H4 (cell line): Measurements from ENCODE around the gene RASGRP2. TPM values are rescaled to one million over a fixed set of nuclear protein-coding genes. Genes with fewer than 3 reads are reported as not detected.
A peak's percentile ranks its signal among the peaks of the same experiment; 100 is the strongest.

Source experiments
- DNase-seq: peaks from one replicate; pipeline ENCODE4 v3.0.0-alpha.2; 2015; ENCODE audit warnings: low spot score
- total RNA-seq: library from RNA; depleted of rRNA; stranded (reverse); fragments of >200 nt; shearing (Covaris generic); gene quantifications from 2 replicates; pipeline ENCODE4 v1.2.3, GENCODE V29; 2014

Gene RASGRP2
- total RNA-seq, 1 experiment from 2014 or later, result not detected

GRCh38 chr11:64771861-64772260 lies 27.9 kb upstream of the RASGRP2 start:
- no peak for DNase-seq

DNA sequence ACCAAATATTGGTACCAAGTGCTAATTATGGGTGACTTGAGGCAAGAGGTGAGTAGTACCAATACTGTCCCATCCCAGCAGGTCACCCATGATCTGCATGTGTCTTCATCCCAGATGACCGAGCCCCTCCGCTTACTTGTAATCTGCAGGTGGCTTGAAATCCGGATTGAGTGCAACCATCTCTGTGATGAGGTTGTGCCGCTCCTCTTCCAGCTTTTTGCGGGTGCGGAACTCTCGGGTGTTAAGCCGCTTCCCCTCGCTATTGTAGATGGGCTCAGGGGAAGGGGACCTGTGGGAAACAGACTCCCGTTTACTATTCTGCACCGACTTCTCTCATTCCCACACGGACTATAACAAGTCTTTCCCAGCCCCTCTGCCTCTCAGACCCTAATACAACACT lies 26.2 kb upstream of the RASGRP2 start:
- DNase-seq, result no peak

GRCh38 chr11:64769283-64769682 lies 25.3 kb upstream of the RASGRP2 start:
- no peak for DNase-seq

DNA sequence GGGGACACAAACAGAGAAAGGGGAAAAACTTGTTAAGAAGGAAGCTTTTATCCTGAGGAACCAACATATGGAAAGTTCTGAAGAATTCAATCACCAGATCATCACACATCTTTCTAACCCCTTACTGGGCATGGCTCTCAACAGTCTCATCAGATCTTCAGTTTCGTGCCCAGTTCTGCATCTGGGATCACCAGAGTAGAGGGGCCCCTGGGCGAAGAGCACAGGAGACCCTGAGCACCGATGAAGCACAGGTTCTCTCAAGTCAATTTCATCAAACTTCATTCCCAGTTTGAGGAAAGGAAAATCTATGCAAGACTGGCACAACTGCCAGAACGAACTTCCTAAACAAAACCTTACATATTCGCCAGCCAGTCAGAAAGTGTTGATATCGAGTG lies 24.4 kb upstream of the RASGRP2 start:
- no peak for DNase-seq

DNA sequence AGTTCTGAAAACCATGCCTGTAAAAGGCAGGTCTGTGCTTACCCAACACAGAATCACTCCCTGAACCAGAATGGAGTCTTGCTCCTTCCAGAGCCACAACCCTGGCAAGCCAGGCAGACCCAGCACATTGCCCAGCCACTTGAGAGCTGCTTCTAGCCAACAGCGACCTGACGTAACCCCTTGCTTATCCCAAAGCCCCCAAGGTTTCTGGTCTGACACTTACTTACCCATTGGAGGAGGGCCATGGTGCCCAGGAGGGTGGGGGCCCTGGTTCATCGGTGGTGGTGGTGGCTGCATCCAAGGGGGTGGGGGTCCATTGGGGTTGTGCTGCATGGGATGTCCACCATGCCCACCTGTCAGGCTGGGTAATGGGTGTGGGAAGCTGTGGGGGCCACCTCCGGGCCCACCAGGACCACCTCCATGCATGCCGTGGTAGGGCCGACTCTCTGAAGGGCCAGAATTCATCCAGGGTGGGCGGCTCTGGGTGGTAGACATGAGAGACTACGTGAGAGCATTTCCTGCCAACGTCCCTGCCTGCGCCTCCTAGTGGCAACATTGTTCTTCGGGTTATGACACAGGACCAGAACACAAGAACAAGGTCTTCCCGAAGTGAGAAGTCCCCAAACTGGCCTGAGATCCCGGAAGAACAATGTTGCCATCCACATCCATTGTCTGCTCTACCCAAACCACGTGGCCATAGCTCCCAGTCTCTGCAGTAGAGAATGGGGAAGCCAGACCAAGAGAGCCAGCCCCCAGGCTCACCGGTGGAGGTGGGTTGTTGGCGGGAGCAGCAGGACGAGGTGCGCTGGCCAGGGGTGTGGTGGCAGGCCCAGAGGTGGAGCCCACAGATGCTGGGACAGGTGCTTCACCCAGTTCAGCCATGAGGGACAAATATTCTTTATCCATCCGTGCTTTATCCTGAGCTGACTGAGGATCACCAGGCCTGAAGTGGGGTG lies 23.7 kb upstream of the RASGRP2 start:
- DNase-seq, result peak; percentile 54

- no peak for DNase-seq
Observed at GRCh38 chr11:64766881-64767280, 22.9 kb upstream of the RASGRP2 start.

GRCh38 chr11:64765851-64766665 lies 22.1 kb upstream of the RASGRP2 start:
- no peak for DNase-seq

DNA sequence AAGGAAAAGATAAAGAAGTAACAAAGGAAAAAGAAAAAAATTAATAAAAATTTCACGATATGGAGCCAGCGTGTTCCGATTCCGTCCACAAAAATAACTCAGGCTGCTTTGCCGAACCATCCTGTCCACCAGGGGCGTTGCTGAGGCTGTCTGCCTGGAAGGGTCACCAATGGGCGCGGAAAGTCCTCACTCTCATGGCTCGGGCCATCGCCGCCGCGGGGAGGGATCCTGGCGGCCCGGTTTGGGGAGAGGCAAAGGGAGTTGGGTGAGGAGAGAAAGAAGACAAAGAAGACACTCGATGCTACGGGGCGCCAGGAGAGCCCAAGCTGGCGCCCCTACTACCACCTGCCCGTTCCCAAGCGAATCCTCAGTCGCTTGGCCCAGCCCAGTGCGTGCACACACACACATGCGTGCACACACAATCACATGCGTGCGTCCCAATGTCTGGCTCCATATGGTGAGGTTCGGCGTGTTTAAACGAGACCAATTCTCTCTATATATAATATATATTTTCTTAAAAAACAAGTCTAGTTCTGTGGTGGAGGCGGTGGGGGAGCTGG lies 21.4 kb upstream of the RASGRP2 start:
- no peak for DNase-seq

- DNase-seq, result no peak
Observed at GRCh38 chr11:64764753-64765152, 20.8 kb upstream of the RASGRP2 start.

- no peak for DNase-seq
Observed at GRCh38 chr11:64764040-64764611, 20.2 kb upstream of the RASGRP2 start.

DNA sequence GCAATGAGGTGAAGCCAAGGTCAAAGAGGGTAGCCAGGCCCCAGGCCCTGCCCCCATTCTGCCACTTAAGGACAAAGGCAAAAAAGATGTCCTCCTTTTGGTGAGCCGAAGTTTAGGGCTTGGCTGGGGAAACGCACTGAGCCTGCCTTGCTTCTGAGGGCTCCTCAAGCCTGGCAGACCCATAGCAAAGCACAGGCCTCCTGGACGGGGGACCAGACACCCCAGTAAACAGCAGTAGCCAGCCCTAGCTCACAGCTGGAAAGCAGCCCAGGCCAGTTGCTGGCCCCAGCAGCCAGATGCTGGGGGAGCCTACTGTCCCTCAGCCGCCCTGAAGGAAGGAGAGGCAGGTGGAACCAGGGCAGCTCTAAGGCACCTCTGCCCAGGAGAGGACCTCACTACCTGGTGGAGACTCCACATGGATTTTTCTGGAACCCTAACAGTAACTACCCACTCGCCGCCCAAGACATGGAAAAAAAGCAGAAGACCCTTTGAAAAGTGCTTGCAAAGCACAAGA lies 19.6 kb upstream of the RASGRP2 start:
- DNase-seq, result no peak

DNA sequence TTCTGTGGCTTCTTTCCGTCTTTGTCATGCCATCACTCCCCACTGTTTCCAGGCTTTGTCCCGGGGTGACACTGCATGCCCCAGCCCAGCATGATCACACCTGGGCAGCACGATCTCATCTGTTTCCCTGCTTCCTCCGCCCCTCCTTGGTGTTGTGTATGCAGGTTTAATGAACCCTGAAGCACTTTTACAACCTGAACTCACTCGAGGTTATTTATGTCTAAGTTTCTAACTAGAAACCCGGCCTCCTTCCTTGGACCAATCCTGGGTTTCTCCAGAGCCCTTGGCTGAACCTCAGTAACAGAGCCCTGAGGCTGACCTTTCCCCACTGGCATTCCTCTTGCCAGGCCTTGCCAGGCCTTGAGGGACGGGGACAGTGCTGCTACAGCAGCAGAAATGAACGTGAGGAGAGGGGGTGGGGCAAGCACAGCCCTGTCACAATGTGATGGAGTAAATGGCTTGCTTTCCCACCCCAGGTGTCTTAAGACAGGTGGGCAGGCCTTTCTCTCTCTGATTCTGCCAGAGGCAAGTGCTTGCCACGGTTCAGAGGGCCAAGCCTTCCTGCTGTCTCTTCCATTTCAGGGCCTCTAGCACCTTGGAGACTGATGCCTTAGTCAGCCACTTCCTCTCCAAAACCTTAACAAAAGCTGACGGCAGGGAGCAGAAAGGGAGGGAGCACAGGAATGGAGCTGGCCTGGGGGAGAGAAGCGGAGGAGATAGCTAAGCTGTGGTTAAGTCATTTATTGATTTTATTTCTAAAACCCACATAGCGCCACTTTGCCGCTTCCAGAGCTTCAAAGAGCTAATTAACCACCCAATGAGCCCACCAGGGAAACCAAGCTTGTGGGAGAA lies 19.0 kb upstream of the RASGRP2 start:
- DNase-seq, result peak; percentile 47

DNA sequence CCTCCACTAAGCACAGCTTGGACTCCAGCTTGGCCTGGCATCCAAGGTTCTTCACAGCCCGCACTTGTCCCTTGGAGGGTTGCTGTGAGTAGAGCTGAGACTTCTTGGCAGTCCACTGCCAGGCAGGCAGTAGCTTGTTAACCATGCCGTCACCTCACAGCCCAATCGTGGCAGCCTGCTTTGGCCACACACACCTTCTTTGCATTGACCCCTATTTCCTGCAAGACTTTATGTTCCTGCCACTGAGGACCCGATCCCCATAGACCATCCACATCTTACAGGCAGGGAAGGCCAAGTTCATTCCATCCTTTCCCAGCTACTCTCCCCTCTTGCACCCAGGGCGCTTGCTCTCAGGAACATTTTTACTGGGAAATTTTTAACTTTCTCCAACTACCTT lies 18.3 kb upstream of the RASGRP2 start:
- DNase-seq, result no peak

GRCh38 chr11:64760759-64761420 lies 16.9 kb upstream of the RASGRP2 start:
- no peak for DNase-seq

- DNase-seq, result no peak
Observed at GRCh38 chr11:64759722-64760719, 16.1 kb upstream of the RASGRP2 start, which contains the start of gene PYGM. TSS of gene PYGM (minus strand) at chr11:64759974. CDS start at chr11:64759898, 76 bp downstream.

- no peak for DNase-seq
Observed at GRCh38 chr11:64759131-64759721, 15.3 kb upstream of the RASGRP2 start.

DNA sequence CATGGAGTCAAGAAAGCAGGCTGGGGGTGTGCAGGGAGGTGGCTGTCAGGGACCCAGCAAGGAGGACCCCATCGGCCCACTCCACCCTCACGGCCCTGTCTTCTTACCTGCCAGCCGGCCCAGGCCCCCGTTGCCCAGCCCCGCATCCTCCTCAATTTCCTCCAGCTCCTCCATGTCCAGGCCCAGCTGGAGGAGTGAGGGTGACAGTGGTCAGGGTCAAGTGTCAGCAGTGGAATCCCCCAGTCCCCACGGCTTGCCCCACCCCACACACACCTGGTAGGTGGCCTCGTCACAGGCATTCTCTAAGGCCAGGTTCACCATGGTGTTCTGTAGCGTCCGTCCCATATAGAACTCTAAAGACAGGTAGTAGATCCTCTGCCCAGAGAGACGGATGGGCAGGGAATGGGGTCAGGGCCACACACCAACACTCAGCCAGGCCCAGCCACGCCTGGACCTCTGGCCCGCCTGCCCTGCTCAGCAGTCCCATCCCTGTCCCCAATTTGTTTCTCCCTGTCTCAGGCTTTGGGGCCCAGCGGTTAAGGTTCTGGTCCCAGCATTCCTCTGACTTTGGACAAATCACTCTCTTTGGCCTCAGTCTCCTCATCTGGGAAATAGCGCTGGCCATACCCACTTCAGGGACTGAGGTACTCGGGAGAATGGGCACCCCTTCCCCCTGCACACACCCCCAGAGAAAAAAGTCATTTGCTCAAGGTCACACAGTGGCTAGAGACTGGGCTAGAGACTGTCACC lies 14.6 kb upstream of the RASGRP2 start:
- no peak for DNase-seq
